Hepatocyte (in vitro differentiated cells): ENCODE data around the gene GINS2. TPM values are rescaled to one million over a fixed set of nuclear protein-coding genes. Genes with fewer than 3 reads are reported as not detected.
A peak's percentile ranks its signal among the peaks of the same experiment; 100 is the strongest.

Experiments used
- DNase-seq: peaks from one replicate; pipeline ENCODE4 v3.0.0-alpha.2; 2016; ENCODE audit warnings: low spot score
- H2AFZ ChIP-seq: fragments of 200-600 bp; sonication (generic); 2 replicates; pipeline ENCODE4 v1.6.0; 2016; ENCODE audit warnings: antibody characterized with exemption, mild to moderate bottlenecking
- H3K27ac ChIP-seq: fragments of 200-600 bp; sonication (generic); 2 replicates; pipeline ENCODE4 v1.5.1; 2016; ENCODE audit warnings: mild to moderate bottlenecking
- H3K27me3 ChIP-seq: fragments of 200-600 bp; sonication (generic); 2 replicates; pipeline ENCODE4 v1.6.1; 2016
- H3K36me3 ChIP-seq: fragments of 200-600 bp; sonication (generic); replicated peaks from 2 replicates; pipeline ENCODE4 v1.5.1; 2016; ENCODE audit warnings: low read depth; ENCODE audit not compliant: insufficient read depth
- H3K4me1 ChIP-seq: fragments of 200-600 bp; sonication (generic); 2 replicates; pipeline ENCODE4 v1.5.1; 2016; ENCODE audit warnings: mild to moderate bottlenecking, moderate library complexity; ENCODE audit not compliant: insufficient read depth
- H3K4me2 ChIP-seq: fragments of 200-600 bp; sonication (generic); 2 replicates; pipeline ENCODE4 v1.6.0; 2016
- H3K4me3 ChIP-seq: fragments of 200-600 bp; sonication (generic); 2 replicates; pipeline ENCODE4 v1.5.1; 2016; ENCODE audit warnings: mild to moderate bottlenecking
- H3K79me2 ChIP-seq: fragments of 200-600 bp; sonication (generic); 2 replicates; pipeline ENCODE4 v1.6.0; 2017; ENCODE audit warnings: mild to moderate bottlenecking
- H3K9me2 ChIP-seq: fragments of 200-600 bp; sonication (generic); replicated peaks from 2 replicates; pipeline ENCODE4 v1.6.0; 2017; ENCODE audit warnings: mild to moderate bottlenecking; ENCODE audit not compliant: insufficient read depth
- H3K9me3 ChIP-seq: fragments of 200-600 bp; sonication (generic); 2 replicates; pipeline ENCODE4 v1.5.1; 2016; ENCODE audit warnings: low read depth, mild to moderate bottlenecking
- H4K20me1 ChIP-seq: fragments of 200-600 bp; sonication (generic); 2 replicates; pipeline ENCODE4 v1.6.0; 2016; ENCODE audit warnings: mild to moderate bottlenecking; ENCODE audit not compliant: insufficient read depth, poor library complexity, severe bottlenecking
- EZH2 ChIP-seq: fragments of 200-600 bp; sonication (generic); IDR thresholded peaks from 2 replicates; pipeline ENCODE4 v1.6.1; 2016; ENCODE audit warnings: antibody characterized with exemption, mild to moderate bottlenecking, borderline replicate concordance
- EZH2phosphoT487 ChIP-seq: fragments of 200-600 bp; sonication (generic); IDR thresholded peaks from one replicate; pipeline ENCODE4 v1.6.1; 2018; ENCODE audit warnings: antibody characterized with exemption, mild to moderate bottlenecking, low read depth, moderate library complexity; ENCODE audit not compliant: unreplicated experiment, severe bottlenecking
- WGBS: methylation state at CpG from one replicate; pipeline ENCODE4 v1.1.6; 2016; ENCODE audit warnings: low lambda C conversion rate; ENCODE audit errors: missing lambda C conversion rate; 5-methylcytosine and 5-hydroxymethylcytosine counted together
- polyA plus RNA-seq: library from polyadenylated mRNA; unstranded; fragments of >200 nt; fragmentation: Nextera tagmentation; extraction: Ambion mirVana; gene quantifications from 2 replicates; pipeline ENCODE4 v1.2.1, GENCODE V29; 2016
- total RNA-seq: library from RNA; depleted of rRNA; stranded (reverse); fragments of >200 nt; gene quantifications from 2 replicates; pipeline ENCODE4 v1.2.3, GENCODE V29; 2014
- TF ChIP-seq, protein P1 (sequence below): fragments of 200-600 bp; sonication (generic); IDR thresholded peaks from 2 replicates; pipeline ENCODE4 v1.5.1; 2016; ENCODE audit warnings: antibody characterized with exemption, mild to moderate bottlenecking; ENCODE audit not compliant: poor library complexity

The GINS2 gene
- total and polyA plus RNA-seq, 2 experiments from 2014 or later: 6.3 to 7.5 TPM

DNA sequence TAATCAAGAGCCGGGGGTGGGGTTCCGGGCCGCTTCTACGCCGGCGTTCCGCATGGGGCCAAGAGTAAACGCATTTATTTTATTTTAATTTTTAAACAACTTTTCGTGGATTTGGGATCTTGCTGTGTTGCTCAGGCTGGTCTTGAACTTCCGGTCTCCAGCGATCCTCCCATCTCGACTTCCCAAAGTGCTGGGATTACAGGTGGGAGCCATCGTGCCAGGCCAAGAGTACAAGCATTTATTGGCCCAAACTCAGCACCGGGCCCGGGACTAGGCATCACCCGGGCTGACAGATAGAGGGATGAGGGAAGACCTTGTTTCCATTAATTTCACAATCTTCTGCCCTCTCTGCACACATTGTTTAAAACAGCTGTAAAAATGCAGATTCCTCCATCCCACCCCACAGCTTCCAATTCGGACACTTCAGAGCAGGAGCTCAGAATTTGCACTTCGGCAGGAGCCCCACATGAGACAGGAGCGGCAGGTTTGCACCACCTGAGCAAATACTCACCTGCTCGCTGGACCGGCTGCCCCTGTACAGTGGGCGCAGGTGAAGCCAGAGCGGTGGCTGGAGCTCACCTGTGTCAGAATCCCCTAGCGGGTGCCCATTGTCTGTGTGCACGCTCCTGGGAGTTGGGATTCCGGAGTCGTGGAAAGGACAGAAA lies 663 bp upstream of the GINS2 start:
- Histone ChIP-seq H4K20me1 (no peaks in the 10 kb centered on the region), H3K9me3 (no peaks in the 10 kb centered on the region), H3K4me2 (peak overlapping the region; percentile 95), H3K36me3 (no peaks in the 10 kb centered on the region), H3K79me2 (peaks cover 9% of the 10 kb centered on the region), H3K27ac (no peak overlapping the region), H3K27me3 (no peaks in the 10 kb centered on the region), H3K4me1 (peaks cover 6% of the 10 kb centered on the region), H2AFZ (peak overlapping the region; percentile 49), H3K9me2 (no peaks in the 10 kb centered on the region), H3K4me3 (peak overlapping the region; percentile 36)
- 40% methylated on average over 27 of the region's 27 CpGs for WGBS
- no peak for DNase-seq
- no peak for TF ChIP-seq EZH2
- no peak for TF ChIP-seq EZH2phosphoT487
- TF ChIP-seq, protein P1, sequence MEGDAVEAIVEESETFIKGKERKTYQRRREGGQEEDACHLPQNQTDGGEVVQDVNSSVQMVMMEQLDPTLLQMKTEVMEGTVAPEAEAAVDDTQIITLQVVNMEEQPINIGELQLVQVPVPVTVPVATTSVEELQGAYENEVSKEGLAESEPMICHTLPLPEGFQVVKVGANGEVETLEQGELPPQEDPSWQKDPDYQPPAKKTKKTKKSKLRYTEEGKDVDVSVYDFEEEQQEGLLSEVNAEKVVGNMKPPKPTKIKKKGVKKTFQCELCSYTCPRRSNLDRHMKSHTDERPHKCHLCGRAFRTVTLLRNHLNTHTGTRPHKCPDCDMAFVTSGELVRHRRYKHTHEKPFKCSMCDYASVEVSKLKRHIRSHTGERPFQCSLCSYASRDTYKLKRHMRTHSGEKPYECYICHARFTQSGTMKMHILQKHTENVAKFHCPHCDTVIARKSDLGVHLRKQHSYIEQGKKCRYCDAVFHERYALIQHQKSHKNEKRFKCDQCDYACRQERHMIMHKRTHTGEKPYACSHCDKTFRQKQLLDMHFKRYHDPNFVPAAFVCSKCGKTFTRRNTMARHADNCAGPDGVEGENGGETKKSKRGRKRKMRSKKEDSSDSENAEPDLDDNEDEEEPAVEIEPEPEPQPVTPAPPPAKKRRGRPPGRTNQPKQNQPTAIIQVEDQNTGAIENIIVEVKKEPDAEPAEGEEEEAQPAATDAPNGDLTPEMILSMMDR: no peak

DNA sequence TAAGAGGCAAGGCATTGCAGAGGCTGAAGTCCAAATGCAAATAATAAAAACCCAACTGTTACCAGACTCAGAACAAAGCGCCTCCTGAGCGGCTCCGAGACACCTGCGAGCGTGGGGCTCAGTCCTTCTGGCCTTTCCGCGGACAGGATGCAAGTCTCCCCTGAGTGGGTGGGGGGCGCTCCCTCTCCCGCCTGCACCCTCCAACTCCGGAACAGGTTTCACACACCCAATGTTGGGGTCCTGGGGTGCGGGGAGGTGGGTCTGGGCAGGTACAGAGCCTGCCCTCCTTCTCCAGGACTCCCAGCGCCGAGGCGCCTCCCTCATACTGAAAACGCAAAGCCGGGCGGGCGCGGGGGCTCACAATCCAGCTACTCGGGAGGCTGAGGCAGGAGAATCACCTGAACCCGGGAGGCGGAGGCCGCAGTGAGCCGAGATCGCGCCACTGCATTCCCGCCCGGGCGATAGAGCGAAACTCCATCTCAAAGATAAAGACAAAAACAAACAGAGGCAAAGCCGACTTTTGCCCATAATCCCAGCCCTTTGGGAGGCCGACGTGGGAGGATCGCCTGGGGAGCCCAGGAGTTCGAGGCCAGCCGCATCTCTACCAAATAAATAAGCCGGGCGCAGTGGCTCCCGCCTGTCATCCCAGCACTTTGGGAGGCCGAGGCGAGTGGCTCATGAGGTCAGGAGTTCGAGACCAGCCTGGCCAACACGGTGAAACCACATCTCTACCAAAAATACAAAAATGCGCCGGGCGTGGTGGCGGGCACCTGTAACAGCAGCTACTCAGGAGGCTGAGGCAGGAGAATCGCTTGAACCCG lies 893 bp downstream of the GINS2 start:
- WGBS: 89% methylated on average over 49 of the region's 49 CpGs

DNA sequence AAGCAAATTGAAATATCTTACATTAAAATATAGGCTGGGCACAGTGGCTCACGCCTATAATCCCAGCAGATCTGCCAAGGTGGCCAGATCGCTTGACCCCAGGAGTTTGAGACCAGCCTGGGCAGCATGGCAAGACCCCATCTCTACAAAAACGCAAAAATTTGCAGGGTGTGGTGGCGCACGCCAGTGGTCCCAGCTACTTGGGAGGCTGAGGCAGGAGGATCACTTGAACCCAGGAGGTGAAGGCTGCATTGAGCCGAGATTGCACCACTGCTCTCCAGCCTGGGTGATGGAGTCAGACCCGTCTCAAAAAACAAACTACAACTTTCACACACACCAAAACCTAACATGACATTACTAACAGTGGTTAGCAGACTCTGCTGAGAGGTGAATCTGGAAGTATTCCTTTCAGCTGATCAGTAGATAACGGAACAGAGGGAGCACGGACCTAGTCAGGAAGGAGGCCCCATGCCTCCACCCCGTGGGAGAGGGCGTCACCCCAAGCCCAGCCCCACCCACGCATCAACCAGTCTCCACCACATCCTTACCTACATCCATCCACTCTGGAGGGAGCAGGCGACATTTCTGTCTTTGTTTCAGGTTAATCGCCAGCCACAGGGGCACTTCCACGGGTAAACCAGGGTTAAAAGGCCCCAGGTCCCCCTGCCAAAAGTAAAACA lies 1.7 kb downstream of the GINS2 start:
- H3K27ac ChIP-seq: no peak overlapping the region
- 90% methylated on average over 13 of the region's 15 CpGs for WGBS

More for the DNA sequence above, 893 bp downstream of the GINS2 start:
- Histone ChIP-seq H3K9me3 (no peaks in the 10 kb centered on the region), H3K4me1 (peaks cover 6% of the 10 kb centered on the region), H3K36me3 (no peaks in the 10 kb centered on the region), H3K4me2 (peak overlapping the region; percentile 99), H3K27me3 (no peaks in the 10 kb centered on the region), H2AFZ (no peak overlapping the region), H3K27ac (no peak overlapping the region), H3K79me2 (peaks cover 9% of the 10 kb centered on the region), H3K4me3 (no peak overlapping the region), H4K20me1 (no peaks in the 10 kb centered on the region), H3K9me2 (no peaks in the 10 kb centered on the region)
- TF ChIP-seq, protein P1: no peak
- TF ChIP-seq EZH2phosphoT487 (no peak), EZH2 (no peak)
- DNase-seq: no peak

More for the DNA sequence above, 1.7 kb downstream of the GINS2 start:
- Histone ChIP-seq H3K9me3 (no peaks in the 10 kb centered on the region), H3K9me2 (no peaks in the 10 kb centered on the region), H3K36me3 (no peaks in the 10 kb centered on the region), H3K4me1 (peaks cover 6% of the 10 kb centered on the region), H2AFZ (no peak overlapping the region), H3K79me2 (peaks cover 9% of the 10 kb centered on the region), H3K4me3 (no peak overlapping the region), H3K27me3 (no peaks in the 10 kb centered on the region), H4K20me1 (no peaks in the 10 kb centered on the region), H3K4me2 (no peak overlapping the region)
- no peak for DNase-seq
- TF ChIP-seq, protein P1: no peak
- no peak for TF ChIP-seq EZH2
- no peak for TF ChIP-seq EZH2phosphoT487
